GM12892 (cell line): ENCODE measurements around the gene HOATZ.

Experiments used
- DNase-seq: peaks from one replicate; pipeline ENCODE4 v3.0.0; 2011; ENCODE audit not compliant: insufficient read length
- FAIRE-seq: peaks from 2 replicates; lab custom pipeline; 2011; peaks lifted over from hg19 to GRCh38; lab: Jason Lieb, UNC
- POLR2A ChIP-seq: IDR thresholded peaks from 2 replicates; pipeline ENCODE4 v1.6.1; 2011; ENCODE audit warnings: low read depth, low read length, control low read depth
- POLR2AphosphoS5 ChIP-seq: IDR thresholded peaks from 2 replicates; pipeline ENCODE4 v1.6.1; 2011; ENCODE audit warnings: low read depth, low read length, control low read depth
- TAF1 ChIP-seq: IDR thresholded peaks from 2 replicates; pipeline ENCODE4 v1.6.1; 2011; ENCODE audit warnings: low read depth, mild to moderate bottlenecking, control low read depth, low read length, borderline replicate concordance

Gene HOATZ

DNA sequence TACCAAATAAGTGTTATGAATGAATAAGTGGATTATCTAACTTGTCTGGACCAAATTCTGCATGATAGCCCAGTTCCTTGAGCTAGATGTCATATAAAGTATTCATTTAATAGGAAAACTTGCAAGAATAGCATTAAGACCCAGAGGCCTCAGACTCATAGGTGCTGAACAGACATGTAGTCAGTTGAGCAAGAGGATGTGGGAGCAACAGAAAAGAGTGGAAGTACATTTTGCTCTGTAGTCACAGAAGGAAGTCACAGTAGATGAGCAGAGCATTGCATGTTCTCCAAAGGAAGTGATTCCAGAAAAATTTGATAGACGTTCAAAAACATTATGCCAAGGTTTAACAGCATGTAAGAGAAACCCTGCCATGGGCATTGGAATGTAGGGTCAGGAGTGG, 9.5 kb downstream of the HOATZ start:
- no peak for FAIRE-seq
- DNase-seq = no peak
- no peak for TF ChIP-seq TAF1
- no peak for TF ChIP-seq POLR2AphosphoS5
- no peak for TF ChIP-seq POLR2A

DNA sequence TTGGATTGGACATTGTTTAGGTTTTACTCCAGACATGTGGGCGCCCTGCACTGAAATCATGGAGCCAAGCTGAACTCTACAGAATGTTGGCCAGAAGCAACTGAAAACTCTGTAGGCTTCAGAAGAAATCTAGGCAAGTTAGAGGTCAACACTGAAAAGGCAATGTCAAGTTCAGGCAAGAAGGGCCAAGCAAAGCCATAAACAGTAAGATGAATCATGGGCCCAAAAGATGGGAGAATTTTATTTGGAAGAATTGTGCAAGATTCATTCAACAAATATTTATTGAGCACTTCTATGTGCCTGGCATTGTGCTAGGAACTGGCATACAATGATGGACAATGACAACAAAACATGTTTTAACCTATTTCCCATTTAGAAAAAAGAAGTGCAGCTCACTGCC, 10.9 kb downstream of the HOATZ start:
- TF ChIP-seq POLR2AphosphoS5 (no peak), TAF1 (no peak), POLR2A (no peak)
- FAIRE-seq = no peak
- DNase-seq = no peak

DNA sequence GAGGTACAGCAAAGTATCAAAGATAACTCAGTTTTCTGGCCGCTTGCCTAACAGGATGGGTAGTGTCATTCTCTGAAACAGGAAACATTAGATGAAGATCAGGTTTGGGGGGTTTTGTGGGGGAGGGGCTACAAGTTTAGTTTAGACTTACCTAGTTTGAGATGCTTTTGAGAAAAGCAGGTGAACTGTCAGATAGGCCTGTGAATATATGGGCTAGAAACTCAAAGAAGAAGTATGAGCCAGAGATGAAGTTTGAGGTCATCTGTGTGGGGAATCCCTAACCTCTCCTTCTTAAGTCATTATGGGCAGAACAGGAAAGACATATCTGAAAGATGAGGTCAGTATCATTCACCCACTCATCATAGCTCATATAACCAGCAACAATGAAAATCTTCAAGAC, 11.9 kb downstream of the HOATZ start:
- FAIRE-seq (no peak), DNase-seq (no peak)
- TF ChIP-seq TAF1 (no peak), POLR2AphosphoS5 (no peak), POLR2A (no peak)

DNA sequence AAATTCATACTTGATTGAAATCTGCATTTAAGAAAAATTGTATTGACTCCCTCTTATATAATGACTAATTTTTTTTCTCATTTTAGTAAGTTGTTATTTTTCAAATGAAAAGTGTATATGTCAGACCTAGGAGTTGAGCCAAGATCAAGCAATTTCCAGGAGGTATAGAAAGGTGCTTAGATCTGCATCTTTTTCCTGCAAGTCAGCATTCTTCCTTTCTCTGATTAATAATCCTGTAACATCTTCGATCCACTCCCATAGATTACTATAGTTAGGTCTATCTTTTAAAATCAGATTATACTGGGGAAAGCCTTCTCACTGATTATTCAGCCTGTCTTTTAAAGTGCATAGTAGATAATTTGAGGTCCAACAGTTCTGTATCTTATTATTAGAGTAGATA, 12.7 kb downstream of the HOATZ start:
- FAIRE-seq (no peak), DNase-seq (no peak)
- TF ChIP-seq POLR2A = no peak
- TF ChIP-seq TAF1 = no peak
- no peak for TF ChIP-seq POLR2AphosphoS5

DNA sequence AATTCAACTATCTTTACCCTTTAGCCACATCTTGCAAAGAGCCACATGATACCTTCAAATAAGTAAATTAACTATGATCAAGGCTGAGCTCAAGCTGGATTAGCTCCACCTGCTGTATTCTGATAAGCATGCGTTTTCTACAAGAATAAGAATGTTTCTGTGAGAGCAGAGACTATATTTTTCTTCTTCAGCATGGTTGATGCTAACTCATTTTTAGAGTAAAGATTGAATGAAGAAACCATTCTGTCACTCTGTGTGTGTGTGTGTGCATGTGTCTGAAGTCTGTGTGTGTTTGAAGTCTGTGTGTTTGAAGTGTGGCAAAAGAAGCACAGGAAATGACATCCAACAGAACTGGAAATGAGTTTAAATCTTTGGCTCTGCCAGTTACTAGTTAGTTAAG, 14.0 kb downstream of the HOATZ start:
- DNase-seq (no peak), FAIRE-seq (peak; percentile 73)
- TF ChIP-seq POLR2AphosphoS5 = no peak
- no peak for TF ChIP-seq TAF1
- TF ChIP-seq POLR2A = no peak

DNA sequence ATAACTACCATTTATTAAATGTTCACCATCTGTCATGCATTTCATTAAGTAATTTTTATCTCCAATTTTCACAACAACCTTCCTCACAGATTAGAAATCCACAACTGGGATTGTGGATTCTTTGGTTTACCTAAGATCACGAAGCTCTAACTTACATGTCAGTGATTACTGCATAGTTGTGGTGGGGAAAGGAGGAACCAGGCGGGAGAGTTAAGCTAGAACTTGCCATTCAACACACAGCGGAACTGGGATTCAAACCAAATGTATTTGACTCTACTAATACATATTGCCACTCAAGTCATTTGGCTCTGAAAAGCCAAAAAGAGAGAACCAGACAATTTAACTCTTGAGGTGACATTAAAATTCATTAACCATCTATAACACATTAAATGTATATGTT, 15.5 kb downstream of the HOATZ start:
- DNase-seq (no peak), FAIRE-seq (no peak)
- TF ChIP-seq POLR2A (no peak), POLR2AphosphoS5 (no peak), TAF1 (no peak)

GRCh38 chr11:111531136-111531535, 16.6 kb downstream of the HOATZ start:
- TF ChIP-seq POLR2A = no peak
- no peak for TF ChIP-seq POLR2AphosphoS5
- no peak for TF ChIP-seq TAF1
- DNase-seq (no peak), FAIRE-seq (no peak)

DNA sequence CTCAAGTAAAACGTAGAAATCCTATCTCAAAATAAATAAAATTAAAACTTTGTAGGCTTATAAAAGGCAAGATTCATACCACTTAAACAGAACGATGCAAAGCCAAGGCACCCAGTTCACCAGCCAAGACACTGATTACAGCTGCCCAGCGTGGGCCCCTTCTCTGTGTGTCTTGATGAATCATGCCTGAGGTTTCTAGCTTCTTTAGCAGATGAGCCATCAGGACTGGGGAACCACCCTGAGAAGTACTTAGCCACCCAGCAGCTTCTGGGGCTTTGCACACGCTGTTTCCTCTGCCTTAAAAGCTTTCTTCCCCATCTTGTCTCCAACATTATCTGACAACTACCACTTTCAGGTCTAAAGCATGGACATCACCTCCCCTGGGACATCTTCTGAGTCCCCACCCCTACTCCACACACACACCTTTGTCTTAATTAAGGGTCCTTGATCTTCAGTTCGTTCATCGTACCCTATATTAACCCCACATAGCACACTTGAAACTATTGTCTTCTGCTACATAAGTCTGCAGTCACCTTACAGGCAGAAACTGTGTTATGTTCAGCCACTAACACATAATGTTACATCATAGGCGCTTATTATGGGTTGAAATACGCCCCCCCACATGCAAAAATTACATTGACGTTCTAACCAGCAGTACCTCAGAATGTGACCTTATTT, 17.2 kb downstream of the HOATZ start:
- peak; percentile 96 for FAIRE-seq
- TF ChIP-seq TAF1 = no peak
- no peak for TF ChIP-seq POLR2A
- no peak for TF ChIP-seq POLR2AphosphoS5
- no peak for DNase-seq

- DNase-seq = no peak
- no peak for TF ChIP-seq TAF1
- TF ChIP-seq POLR2AphosphoS5 = no peak
- peak; percentile 72 for FAIRE-seq
These were observed 17.8 kb downstream of the HOATZ start for GRCh38 chr11:111532365-111532709.

- DNase-seq (no peak), FAIRE-seq (no peak)
- no peak for TF ChIP-seq TAF1
- TF ChIP-seq POLR2A = no peak
- TF ChIP-seq POLR2AphosphoS5 = no peak
These were observed 20.7 kb downstream of the HOATZ start for GRCh38 chr11:111535281-111535680.

DNA sequence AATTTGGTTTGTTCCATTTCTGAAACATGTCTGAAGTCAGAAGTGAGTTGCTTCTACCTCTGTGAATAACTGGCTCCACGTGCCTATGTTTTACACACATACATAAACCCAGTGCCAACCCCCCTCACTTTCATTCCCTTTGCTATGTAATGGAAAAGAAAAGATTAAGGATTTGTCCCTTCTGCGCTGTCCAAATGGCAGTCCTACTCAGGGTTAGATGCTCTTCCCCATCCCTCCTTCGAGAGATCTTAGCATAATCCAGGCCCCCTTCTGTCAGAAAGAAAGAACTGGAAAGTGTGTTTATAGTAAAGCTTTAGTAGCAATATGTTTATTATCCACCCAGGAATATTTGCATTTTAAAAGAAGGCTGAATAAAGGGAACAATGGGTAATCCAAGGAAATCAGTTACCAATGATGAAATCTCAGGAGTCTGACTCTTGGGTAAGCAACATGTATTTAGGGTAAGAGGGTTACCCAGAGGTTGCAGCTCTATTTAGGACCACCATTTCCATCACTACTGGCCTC, 22.8 kb downstream of the HOATZ start:
- peak; percentile 30 for FAIRE-seq
- TF ChIP-seq TAF1 (no peak), POLR2A (no peak), POLR2AphosphoS5 (no peak)
- DNase-seq = no peak

- FAIRE-seq (peak; percentile 76), DNase-seq (no peak)
- no peak for TF ChIP-seq POLR2AphosphoS5
- no peak for TF ChIP-seq POLR2A
- no peak for TF ChIP-seq TAF1
These were observed 24.0 kb downstream of the HOATZ start for GRCh38 chr11:111538407-111539114.
